ENCODE data around the gene FSTL5. TPM values are rescaled to one million over a fixed set of nuclear protein-coding genes. Genes with fewer than 3 reads are reported as not detected.

Gene FSTL5
- total RNA-seq, 1 experiment from 2014 or later, result not detected

GRCh38 chr4:161813889-161814288 lies 349.9 kb downstream of the FSTL5 start:
- no peaks in the 10 kb centered on the region for H3K36me3 Mint-ChIP-seq (ENCODE audit: insufficient read depth in 1 of 3, low read depth in 3 of 3)
- H3K23ac ChIP-seq (ENCODE audit: insufficient read length, low read depth, low read length), result no peak overlapping the region
- H3K4me2 ChIP-seq (ENCODE audit: insufficient read depth, insufficient read length, low read length), result no peak overlapping the region
- no peaks in the 10 kb centered on the region for H3K23me2 ChIP-seq (ENCODE audit: insufficient read length, low read depth, low read length, poor library complexity, severe bottlenecking)
- no peak overlapping the region for H3K14ac ChIP-seq (ENCODE audit: insufficient read depth, low read length)
- no peak overlapping the region for H2BK12ac ChIP-seq (ENCODE audit: insufficient read length, low read depth, low read length)
- no peaks in the 10 kb centered on the region for H3K9me3 ChIP-seq (ENCODE audit: control insufficient read depth, low read depth, low read length)
- H4K91ac ChIP-seq (ENCODE audit: insufficient read length, low read depth, low read length), result no peak overlapping the region
- TF ChIP-seq CTCF (conservative IDR thresholded peaks at IDR 0.05), result no peak
- H2AFZ ChIP-seq (ENCODE audit: low read length), result no peak overlapping the region
- H3K4me1 ChIP-seq (ENCODE audit: insufficient read depth, low read length), result no peaks in the 10 kb centered on the region
- no peak overlapping the region for H3K56ac ChIP-seq (ENCODE audit: insufficient read length, low read depth, low read length)
- DNase-seq, result no peak
- no peak overlapping the region for H2BK5ac ChIP-seq (ENCODE audit: insufficient read length, low read length)
- no peak overlapping the region for H2BK15ac ChIP-seq (ENCODE audit: low read depth, low read length)
- no peaks in the 10 kb centered on the region for H3K27me3 Mint-ChIP-seq (ENCODE audit: low read depth)
- H3K79me2 ChIP-seq (ENCODE audit: insufficient read depth, low read length), result no peaks in the 10 kb centered on the region
- no peak overlapping the region for H3K27ac ChIP-seq (ENCODE audit: insufficient read length, low read depth, low read length)
- H2BK120ac ChIP-seq (ENCODE audit: low read depth, low read length, poor library complexity, severe bottlenecking), result no peak overlapping the region
- H3K4ac ChIP-seq (ENCODE audit: low read depth, low read length), result no peak overlapping the region
- no peak overlapping the region for H3T11ph ChIP-seq (ENCODE audit: low read length)
- no peaks in the 10 kb centered on the region for H3K79me1 ChIP-seq (ENCODE audit: insufficient read depth, low read depth, low read length, poor library complexity, severe bottlenecking)
- no peak overlapping the region for H2AK5ac ChIP-seq (ENCODE audit: insufficient read length, low read length)
- no peak overlapping the region for H4K5ac ChIP-seq (ENCODE audit: insufficient read length, low read depth, low read length)
- H3K27ac Mint-ChIP-seq, result 0 out of 7 replicates have a peak overlapping the region, but pooled peaks of 1 of the 3 experiments have one; percentile 12
- no peak overlapping the region for H3K9ac ChIP-seq (ENCODE audit: extremely low read depth, insufficient read length, low read length)
- no peaks in the 10 kb centered on the region for H3K27me3 ChIP-seq (ENCODE audit: insufficient read depth, low read length)
- H4K8ac ChIP-seq (replicated peaks; ENCODE audit: insufficient read length, low read depth, low read length), result no peak overlapping the region
- no peaks in the 10 kb centered on the region for H3K9me3 Mint-ChIP-seq
- H3K4me3 Mint-ChIP-seq, result no peak overlapping the region
- no peaks in the 10 kb centered on the region; a peak in 1 of 4 replicates for H3K4me1 Mint-ChIP-seq
- no peak overlapping the region for H2BK20ac ChIP-seq (ENCODE audit: low read depth, low read length, poor library complexity, severe bottlenecking)
- H3K18ac ChIP-seq (ENCODE audit: insufficient read length, low read depth, low read length), result no peak overlapping the region
- H4K20me1 ChIP-seq (ENCODE audit: control insufficient read depth, insufficient read depth, insufficient read length), result no peaks in the 10 kb centered on the region

All from H9 (cell line).